Measurements from ENCODE around the gene TRDMT1. TPM values are rescaled to one million over a fixed set of nuclear protein-coding genes. Genes with fewer than 3 reads are reported as not detected.
A peak's percentile ranks its signal among the peaks of the same experiment; 100 is the strongest.

Gene TRDMT1
- total RNA-seq, 1 donor = 6.0 TPM

GRCh38 chr10:17237149-17237527 lies 35.7 kb upstream of the TRDMT1 start:
- no peak for TF ChIP-seq CTCF (IDR thresholded peaks at IDR 0.05; ENCODE audit: insufficient read depth, low read depth, low read length)
- no peak overlapping the region for H3K4me3 ChIP-seq (ENCODE audit: low read depth, low read length)
- DNase-seq (ENCODE audit: low read depth) = no peak

GRCh38 chr10:17236468-17237148 lies 35.1 kb upstream of the TRDMT1 start:
- TF ChIP-seq CTCF (IDR thresholded peaks at IDR 0.05; ENCODE audit: insufficient read depth, low read depth, low read length) = no peak
- DNase-seq (ENCODE audit: low read depth) = no peak
- no peak overlapping the region for H3K4me3 ChIP-seq (ENCODE audit: low read depth, low read length)

- no peak for DNase-seq (ENCODE audit: low read depth)
- no peak for TF ChIP-seq CTCF (IDR thresholded peaks at IDR 0.05; ENCODE audit: insufficient read depth, low read depth, low read length)
- H3K4me3 ChIP-seq (ENCODE audit: low read depth, low read length) = peak overlapping the region; percentile 16
Measured at GRCh38 chr10:17235136-17235535, 33.7 kb upstream of the TRDMT1 start.

GRCh38 chr10:17234431-17234945 lies 33.0 kb upstream of the TRDMT1 start:
- TF ChIP-seq CTCF (IDR thresholded peaks at IDR 0.05; ENCODE audit: insufficient read depth, low read depth, low read length) = no peak
- no peak for DNase-seq (ENCODE audit: low read depth)
- H3K4me3 ChIP-seq (ENCODE audit: low read depth, low read length) = peak overlapping the region; percentile 12

GRCh38 chr10:17233286-17233991 lies 32.0 kb upstream of the TRDMT1 start:
- no peak for DNase-seq (ENCODE audit: low read depth)
- no peak for TF ChIP-seq CTCF (IDR thresholded peaks at IDR 0.05; ENCODE audit: insufficient read depth, low read depth, low read length)
- peak overlapping the region; percentile 98 for H3K4me3 ChIP-seq (ENCODE audit: low read depth, low read length)

GRCh38 chr10:17232276-17232960 lies 30.9 kb upstream of the TRDMT1 start:
- DNase-seq (ENCODE audit: low read depth) = no peak
- no peak for TF ChIP-seq CTCF (IDR thresholded peaks at IDR 0.05; ENCODE audit: insufficient read depth, low read depth, low read length)
- peak overlapping the region; percentile 98 for H3K4me3 ChIP-seq (ENCODE audit: low read depth, low read length)
